PC-9 (cell line): Measurements from ENCODE around the gene ENTPD3. TPM values are rescaled to one million over a fixed set of nuclear protein-coding genes. Genes with fewer than 3 reads are reported as not detected.
"Not testable (repeated sequence)": the region's sequence is repeated elsewhere in the genome, so short reads cannot be mapped to it uniquely, and the experiment has no call there.

ENCODE experiments used
- BruUV-seq: library from RNA; stranded (reverse); fragments of 400-500 nt; replicated peaks from 2 replicates; lab custom pipeline; 2021; lab: Mats Ljungman, UMichigan
- CTCF ChIA-PET: fragments of 300-600 bp; sonication (Branson Sonifier 250); formaldehyde crosslinking; loops from one replicate; lab custom pipeline; 2022; ENCODE audit warnings: antibody characterized with exemption; lab: Charles Lee
- POLR2A ChIA-PET: fragments of 300-600 bp; sonication (Branson Sonifier 250); formaldehyde crosslinking; loops from one replicate; lab custom pipeline; 2022; ENCODE audit warnings: antibody characterized with exemption; ENCODE audit not compliant: unreplicated experiment; lab: Charles Lee
- DNase-seq, 2 experiments: peaks; one replicate each; pipeline versions ENCODE4 v3.0.0 to v3.0.0-alpha.2; 2015 to 2022; ENCODE audit warnings: mixed read lengths in 1 of 2
- H2AFZ ChIP-seq: fragments of 200-600 bp; sonication (generic); 2 replicates; pipeline ENCODE4 v1.8.1; 2017; ENCODE audit warnings: antibody characterized with exemption
- H3F3A ChIP-seq: fragments of 200-600 bp; sonication (generic); 2 replicates; pipeline ENCODE4 v1.8.1; 2017; ENCODE audit warnings: antibody characterized with exemption, mild to moderate bottlenecking, low read depth; ENCODE audit not compliant: insufficient read depth
- H3K27ac ChIP-seq: fragments of 200-600 bp; sonication (generic); 2 replicates; pipeline ENCODE4 v1.6.1; 2016; ENCODE audit warnings: mixed run types
- H3K27me3 ChIP-seq: fragments of 200-600 bp; sonication (generic); 2 replicates; pipeline ENCODE4 v1.6.1; 2016; ENCODE audit warnings: low read depth, mixed run types; ENCODE audit not compliant: insufficient read depth
- H3K36me3 ChIP-seq: fragments of 200-600 bp; sonication (generic); 2 replicates; pipeline ENCODE4 v1.6.1; 2016; ENCODE audit warnings: low read depth, mixed run types
- H3K4me1 ChIP-seq: fragments of 200-600 bp; sonication (generic); replicated peaks from 2 replicates; pipeline ENCODE4 v1.6.1; 2016; ENCODE audit warnings: mixed run types; ENCODE audit not compliant: insufficient read depth
- H3K4me2 ChIP-seq: fragments of 200-600 bp; sonication (generic); 2 replicates; pipeline ENCODE4 v1.6.1; 2017; ENCODE audit warnings: mixed run types
- H3K4me3 ChIP-seq: fragments of 200-600 bp; sonication (generic); 2 replicates; pipeline ENCODE4 v1.6.1; 2016; ENCODE audit warnings: mixed run types
- H3K79me2 ChIP-seq: fragments of 200-600 bp; sonication (generic); 2 replicates; pipeline ENCODE4 v1.6.1; 2017; ENCODE audit warnings: low read depth, mixed run types
- H3K9me2 ChIP-seq: fragments of 200-600 bp; sonication (generic); 2 replicates; pipeline ENCODE4 v1.8.1; 2017; ENCODE audit warnings: mild to moderate bottlenecking; ENCODE audit not compliant: insufficient read depth
- H3K9me3 ChIP-seq: fragments of 200-600 bp; sonication (generic); 2 replicates; pipeline ENCODE4 v1.8.1; 2016; ENCODE audit warnings: low read depth; ENCODE audit not compliant: insufficient read depth
- H4K20me1 ChIP-seq: fragments of 200-600 bp; sonication (generic); 2 replicates; pipeline ENCODE4 v1.8.1; 2017; ENCODE audit not compliant: insufficient read depth
- EZH2 ChIP-seq: fragments of 200-600 bp; sonication (generic); IDR thresholded peaks from 2 replicates; pipeline ENCODE4 v1.8.0; 2017; ENCODE audit warnings: antibody characterized with exemption, low read depth
- intact Hi-C: fragments of 100-400 bp; cut with micrococcal nuclease; formaldehyde crosslinking; loops from one replicate; pipeline ENCODE4 v1.10.0; 2022; ENCODE audit not compliant: unreplicated experiment
- total RNA-seq: library from RNA; stranded (reverse); gene quantifications from 2 replicates; pipeline ENCODE4 v1.2.3, GENCODE V29; 2021
- TF ChIP-seq, protein P1 (sequence below): fragments of 200-600 bp; sonication (generic); conservative IDR thresholded peaks from 2 replicates; pipeline ENCODE4 v1.6.1; 2017; ENCODE audit warnings: mixed run types, antibody characterized with exemption, mild to moderate bottlenecking, moderate library complexity

The ENTPD3 gene
- total RNA-seq, 1 experiment from 2014 or later, result not detected

DNA sequence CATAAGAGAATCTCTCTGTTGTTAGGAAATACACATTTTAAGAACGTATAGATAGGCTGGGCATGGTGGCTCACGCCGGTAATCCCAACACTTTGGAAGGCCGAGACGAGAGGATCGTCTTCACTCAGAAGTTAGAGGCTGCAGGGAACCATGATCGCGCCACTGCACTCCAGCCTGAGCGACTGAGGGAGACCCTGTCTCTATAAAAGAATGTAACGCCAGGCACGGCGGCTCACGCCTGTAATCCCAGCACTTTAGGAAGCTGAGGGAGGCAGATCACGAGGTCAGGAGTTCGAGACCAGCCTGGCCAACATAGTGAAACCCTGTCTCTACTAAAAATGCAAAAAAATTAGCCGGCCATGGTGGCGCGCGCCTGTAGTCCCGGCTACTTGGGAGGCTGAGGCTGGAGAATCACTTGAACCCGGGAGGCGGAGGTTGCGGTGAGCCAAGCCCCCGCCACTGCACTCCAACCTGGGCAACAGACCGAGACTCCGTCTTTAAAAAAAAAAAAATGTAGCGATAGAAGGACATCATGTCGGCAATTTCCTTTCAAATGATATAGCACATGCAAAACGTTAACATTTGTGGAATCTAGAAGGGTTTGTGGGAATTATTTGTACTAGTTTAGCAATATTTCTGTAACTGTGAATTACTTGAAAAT lies 69.4 kb downstream of the ENTPD3 start:
- Histone ChIP-seq H3K79me2 (peaks cover 52% of the 10 kb centered on the region), H3K4me1 (peaks cover 38% of the 10 kb centered on the region), H3K27ac (peak overlapping the region; percentile 77), H4K20me1 (peaks cover 32% of the 10 kb centered on the region), H3K36me3 (peaks cover 35% of the 10 kb centered on the region), H3K9me3 (no peaks in the 10 kb centered on the region), H3K27me3 (no peaks in the 10 kb centered on the region), H3K4me2 (peak overlapping the region; percentile 93), H3K9me2 (no peaks in the 10 kb centered on the region), H3F3A (peaks cover 51% of the 10 kb centered on the region), H2AFZ (peak overlapping the region; percentile 93), H3K4me3 (peak overlapping the region; percentile 97)
- DNase-seq, result no peak
- TF ChIP-seq EZH2, result no peak
- TF ChIP-seq, protein P1, sequence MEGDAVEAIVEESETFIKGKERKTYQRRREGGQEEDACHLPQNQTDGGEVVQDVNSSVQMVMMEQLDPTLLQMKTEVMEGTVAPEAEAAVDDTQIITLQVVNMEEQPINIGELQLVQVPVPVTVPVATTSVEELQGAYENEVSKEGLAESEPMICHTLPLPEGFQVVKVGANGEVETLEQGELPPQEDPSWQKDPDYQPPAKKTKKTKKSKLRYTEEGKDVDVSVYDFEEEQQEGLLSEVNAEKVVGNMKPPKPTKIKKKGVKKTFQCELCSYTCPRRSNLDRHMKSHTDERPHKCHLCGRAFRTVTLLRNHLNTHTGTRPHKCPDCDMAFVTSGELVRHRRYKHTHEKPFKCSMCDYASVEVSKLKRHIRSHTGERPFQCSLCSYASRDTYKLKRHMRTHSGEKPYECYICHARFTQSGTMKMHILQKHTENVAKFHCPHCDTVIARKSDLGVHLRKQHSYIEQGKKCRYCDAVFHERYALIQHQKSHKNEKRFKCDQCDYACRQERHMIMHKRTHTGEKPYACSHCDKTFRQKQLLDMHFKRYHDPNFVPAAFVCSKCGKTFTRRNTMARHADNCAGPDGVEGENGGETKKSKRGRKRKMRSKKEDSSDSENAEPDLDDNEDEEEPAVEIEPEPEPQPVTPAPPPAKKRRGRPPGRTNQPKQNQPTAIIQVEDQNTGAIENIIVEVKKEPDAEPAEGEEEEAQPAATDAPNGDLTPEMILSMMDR, result no peak
- TSS peak; percentile 79 for BruUV-seq
- POLR2A ChIA-PET, result interaction anchor here (0.6 to 0.7 kb wide), 5 partner anchors 16 to 1631 kb away, joined by 3 to 9 read pairs (median 4); partner anchors contain the start of gene ZNF620
- CTCF ChIA-PET, result no interaction called here
- intact Hi-C loops, result loop anchor here (5.0 kb wide), 1 partner anchor 741 kb away; the partner anchor contains the start of gene CTNNB1

DNA sequence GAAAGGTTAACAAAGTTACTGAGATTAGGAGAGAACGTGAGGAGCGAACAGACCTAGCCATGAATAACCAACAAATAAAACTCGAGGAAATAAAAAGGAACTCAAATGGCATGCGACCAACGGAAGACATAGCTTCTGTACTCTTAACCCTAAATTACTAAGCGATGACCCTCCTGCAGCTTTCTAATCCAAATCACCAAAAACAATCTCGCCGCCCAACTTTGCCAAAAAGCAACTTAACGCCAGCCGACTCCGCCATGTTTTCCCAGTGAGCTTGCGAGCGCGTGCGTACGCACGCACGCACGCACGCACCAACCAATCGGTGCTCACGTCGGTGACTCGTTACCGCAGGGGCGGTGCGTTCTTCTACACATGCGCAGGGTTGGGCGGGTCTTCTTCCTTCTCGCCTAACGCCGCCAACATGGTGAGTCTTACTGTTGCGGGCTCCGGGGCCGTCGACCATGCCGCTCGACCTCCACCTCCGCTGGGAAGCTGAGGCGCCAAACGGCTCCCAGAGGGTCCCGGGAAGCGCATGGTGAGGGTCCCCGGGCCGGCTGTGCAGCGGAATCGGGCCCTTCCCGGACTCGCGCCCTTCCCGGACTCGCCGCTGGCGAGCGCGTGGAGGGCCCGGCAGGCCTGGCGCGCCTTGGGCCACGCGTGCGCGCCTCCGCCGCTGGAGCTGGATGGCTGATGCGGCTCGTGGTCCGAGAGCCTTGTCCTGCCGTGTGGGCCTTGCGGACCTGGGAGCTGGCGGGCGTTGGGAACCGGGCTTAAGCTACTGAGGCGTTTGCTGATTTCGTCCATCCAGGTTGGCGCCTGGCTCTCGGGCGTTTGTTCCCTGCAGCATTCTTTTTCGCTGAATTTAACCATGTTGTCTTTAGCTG lies 70.2 kb downstream of the ENTPD3 start, which contains the start of gene RPL14:
TSS of gene RPL14 (plus strand) at position 400 of the 884 bp plus-strand sequence. CDS start at position 533, 133 bp downstream.
- H3F3A ChIP-seq, result peaks cover 51% of the 10 kb centered on the region
- peak within 1 kb of the TSS; percentile 97 for H3K4me3 ChIP-seq
- peak within 1 kb of the TSS; percentile 77 for H3K27ac ChIP-seq
- intact Hi-C loops, result loop anchor here (5.0 kb wide), 1 partner anchor 740 kb away; the partner anchor contains the start of gene CTNNB1
- ChIA-PET CTCF (interaction anchor here (0.6 kb wide), 2 partner anchors 18 to 127 kb away, joined by 4 to 15 read pairs; no protein-coding TSS in a partner anchor), POLR2A (interaction anchor here (0.6 to 0.7 kb wide), 8 partner anchors 17 to 1630 kb away, joined by 3 to 9 read pairs (median 5); partner anchors contain the start of genes CTNNB1 and ZNF620)
- peak; percentile 89 for DNase-seq
- H2AFZ ChIP-seq, result peak within 1 kb of the TSS; percentile 93
- peaks cover 32% of the 10 kb centered on the region for H3K4me1 ChIP-seq
- H3K9me3 ChIP-seq, result no peaks in the 10 kb centered on the region
- H3K79me2 ChIP-seq, result peaks cover 52% of the 10 kb centered on the region
- H3K4me2 ChIP-seq, result peak within 1 kb of the TSS; percentile 93
- no peaks in the 10 kb centered on the region for H3K27me3 ChIP-seq
- TSS peak; percentile 53 for BruUV-seq
- H3K36me3 ChIP-seq, result peaks cover 39% of the 10 kb centered on the region
- peaks cover 34% of the 10 kb centered on the region for H4K20me1 ChIP-seq
- H3K9me2 ChIP-seq, result no peaks in the 10 kb centered on the region
- no peak for TF ChIP-seq EZH2
- TF ChIP-seq, protein P1, result no peak

DNA sequence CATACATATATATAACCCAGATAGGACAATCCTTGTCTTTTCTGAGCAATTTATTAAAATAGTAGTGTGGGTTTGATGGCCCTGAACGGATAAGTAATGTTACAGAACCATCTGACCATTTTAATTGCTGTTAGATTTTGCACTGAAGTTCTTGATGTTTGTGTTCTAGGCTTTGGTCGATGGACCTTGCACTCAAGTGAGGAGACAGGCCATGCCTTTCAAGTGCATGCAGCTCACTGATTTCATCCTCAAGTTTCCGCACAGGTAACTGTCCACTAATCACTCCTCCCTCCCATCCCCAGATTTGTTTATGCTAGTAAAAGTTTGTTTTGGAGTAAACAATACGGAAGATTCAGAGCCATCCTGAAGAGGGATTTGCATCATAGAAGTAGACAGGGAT lies 71.5 kb downstream of the ENTPD3 start:
- H3K9me3 ChIP-seq, result no peaks in the 10 kb centered on the region
- intact Hi-C loops, result loop anchor here (5.0 kb wide), 1 partner anchor 739 kb away; the partner anchor contains the start of gene CTNNB1
- H2AFZ ChIP-seq, result no peak overlapping the region
- peaks cover 29% of the 10 kb centered on the region for H3K4me1 ChIP-seq
- no peak for DNase-seq
- H3K9me2 ChIP-seq, result no peaks in the 10 kb centered on the region
- H3F3A ChIP-seq, result peaks cover 62% of the 10 kb centered on the region
- CTCF ChIA-PET, result no interaction called here
- POLR2A ChIA-PET, result no interaction called here
- peak overlapping the region; percentile 93 for H3K4me2 ChIP-seq
- peaks cover 43% of the 10 kb centered on the region for H3K36me3 ChIP-seq
- no peak for TF ChIP-seq EZH2
- TF ChIP-seq, protein P1, result no peak
- peaks cover 51% of the 10 kb centered on the region for H3K79me2 ChIP-seq
- no TSS peak for BruUV-seq
- peak overlapping the region; percentile 97 for H3K4me3 ChIP-seq
- no peaks in the 10 kb centered on the region for H3K27me3 ChIP-seq
- H4K20me1 ChIP-seq, result peaks cover 40% of the 10 kb centered on the region
- peak overlapping the region; percentile 77 for H3K27ac ChIP-seq

DNA sequence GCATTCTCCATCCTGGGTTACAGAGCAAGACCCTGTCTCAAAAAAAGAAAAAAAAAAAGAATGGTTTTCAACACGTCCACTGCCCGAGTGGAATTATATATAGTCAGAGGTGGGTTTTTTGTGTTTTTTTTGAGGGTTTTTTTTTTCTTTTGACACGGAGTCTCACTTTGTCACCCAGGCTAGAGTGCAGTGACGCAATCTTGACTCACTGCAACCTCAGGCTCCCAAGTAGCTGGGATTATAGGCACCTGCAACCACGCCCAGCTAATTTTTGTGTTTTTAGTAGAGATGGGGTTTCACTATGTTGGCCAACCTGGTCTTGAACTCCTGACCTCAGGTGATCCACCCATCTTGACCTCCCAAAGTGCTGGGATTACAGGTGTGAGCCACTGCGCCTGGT lies 73.5 kb downstream of the ENTPD3 start:
- POLR2A ChIA-PET, H3K9me3 ChIP-seq, H3K27ac ChIP-seq, H3K4me3 ChIP-seq, DNase-seq, H2AFZ ChIP-seq, H3K9me2 ChIP-seq, H3K27me3 ChIP-seq, CTCF ChIA-PET, intact Hi-C loops, BruUV-seq: not testable (repeated sequence)
- Histone ChIP-seq H3K4me1 (peaks cover 20% of the 10 kb centered on the region), H3K4me2 (peak overlapping the region; percentile 32; the same call in 1 of the 2 replicates), H3K36me3 (peaks cover 46% of the 10 kb centered on the region), H3F3A (peaks cover 77% of the 10 kb centered on the region), H4K20me1 (peaks cover 48% of the 10 kb centered on the region), H3K79me2 (peaks cover 51% of the 10 kb centered on the region)
